Renal cortex interstitium (tissue), 11 donors: Measurements from ENCODE around the gene TFG. TPM values are rescaled to one million over a fixed set of nuclear protein-coding genes. Genes with fewer than 3 reads are reported as not detected.

Source experiments
- DNase-seq, 11 donors: peaks; one replicate each; pipeline ENCODE4 v3.0.0-alpha.2; 2013; ENCODE audit warnings: low read depth in 9 of 11, low spot score in 4 of 11; ENCODE audit errors: extremely low read depth in 1 of 11
- polyA plus RNA-seq, 3 donors: library from polyadenylated mRNA; unstranded; fragments of 120-200 nt; gene quantifications; one replicate each; pipeline ENCODE4 v1.2.1, GENCODE V29; 2013; ENCODE audit not compliant: insufficient read length in 3 of 3

TFG gene
- polyA plus RNA-seq, 3 donors: 137 to 149 (median 142) TPM

- no peak for DNase-seq
Observed at GRCh38 chr3:100696161-100696560, 13.1 kb upstream of the TFG start.

GRCh38 chr3:100697172-100697571, 12.1 kb upstream of the TFG start:
- no peak for DNase-seq

- DNase-seq: no peak
Observed at GRCh38 chr3:100697723-100698285, 11.5 kb upstream of the TFG start.

GRCh38 chr3:100698736-100699135, 10.6 kb upstream of the TFG start:
- DNase-seq: no peak

GRCh38 chr3:100700708-100701107, 8.6 kb upstream of the TFG start:
- no peak for DNase-seq

GRCh38 chr3:100702082-100702979, 7.0 kb upstream of the TFG start:
- DNase-seq: no peak

- no peak for DNase-seq
Observed at GRCh38 chr3:100702980-100703345, 6.3 kb upstream of the TFG start.

- no peak for DNase-seq
Observed at GRCh38 chr3:100703865-100704264, 5.4 kb upstream of the TFG start.

- no peak for DNase-seq
Observed at GRCh38 chr3:100706365-100706764, 2.9 kb upstream of the TFG start.

- no peak for DNase-seq
Observed at GRCh38 chr3:100708644-100708988, 678 bp upstream of the TFG start.

GRCh38 chr3:100709842-100710260, 557 bp downstream of the TFG start:
- peak in 10 of 11 donors; percentile 15 to 50 (median 38) for DNase-seq

- DNase-seq: peak in 7 of 11 donors; percentile 3 to 37 (median 7)
Observed at GRCh38 chr3:100710261-100710968, 1.1 kb downstream of the TFG start.

GRCh38 chr3:100715176-100715575, 5.9 kb downstream of the TFG start:
- no peak for DNase-seq

GRCh38 chr3:100717063-100717462, 7.8 kb downstream of the TFG start:
- no peak for DNase-seq

GRCh38 chr3:100717637-100718487, 8.6 kb downstream of the TFG start:
- no peak for DNase-seq

- no peak for DNase-seq
Observed at GRCh38 chr3:100719136-100719535, 9.8 kb downstream of the TFG start.

GRCh38 chr3:100720426-100720825, 11.1 kb downstream of the TFG start:
- no peak for DNase-seq

GRCh38 chr3:100725935-100726513, 16.7 kb downstream of the TFG start:
- no peak for DNase-seq

GRCh38 chr3:100726706-100727105, 17.4 kb downstream of the TFG start:
- no peak for DNase-seq
